22Rv1 (cell line): Measurements from ENCODE around the gene VRK2.
"Not testable (repeated sequence)": the region's sequence is repeated elsewhere in the genome, so short reads cannot be mapped to it uniquely, and the experiment has no call there.

Experiments used
- H3K27ac ChIP-seq: fragments of 450-650 bp; 2 replicates; pipeline ENCODE4 v1.5.1; 2017
- ZFX ChIP-seq: fragments of 450-650 bp; IDR thresholded peaks from 2 replicates; pipeline ENCODE4 v1.6.1; 2017; ENCODE audit warnings: antibody characterized with exemption, borderline replicate concordance
- TF ChIP-seq, protein P1 (sequence below): fragments of 450-650 bp; IDR thresholded peaks from 2 replicates; pipeline ENCODE4 v1.5.1; 2017; ENCODE audit warnings: mild to moderate bottlenecking

Gene VRK2

DNA sequence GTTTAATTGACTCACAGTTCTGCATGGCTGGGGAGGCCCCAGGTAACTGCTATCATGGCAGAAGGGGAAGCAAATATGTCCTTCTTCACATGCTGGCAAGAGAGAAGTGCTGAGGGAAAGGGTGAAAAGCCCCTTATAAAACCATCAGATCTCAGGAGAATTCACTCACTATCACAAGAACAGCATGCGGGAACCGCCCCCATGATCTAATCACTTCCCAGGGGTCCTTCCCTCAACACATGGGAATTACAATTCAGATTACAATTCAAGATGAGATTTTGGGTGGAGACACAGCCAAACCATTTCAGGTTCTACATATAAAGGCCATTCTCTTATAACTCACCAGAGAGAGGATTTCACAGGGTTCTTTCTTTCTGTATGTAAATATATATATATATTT is 62.9 kb downstream of the VRK2 start:
- TF ChIP-seq ZFX = no peak
- TF ChIP-seq, protein P1, sequence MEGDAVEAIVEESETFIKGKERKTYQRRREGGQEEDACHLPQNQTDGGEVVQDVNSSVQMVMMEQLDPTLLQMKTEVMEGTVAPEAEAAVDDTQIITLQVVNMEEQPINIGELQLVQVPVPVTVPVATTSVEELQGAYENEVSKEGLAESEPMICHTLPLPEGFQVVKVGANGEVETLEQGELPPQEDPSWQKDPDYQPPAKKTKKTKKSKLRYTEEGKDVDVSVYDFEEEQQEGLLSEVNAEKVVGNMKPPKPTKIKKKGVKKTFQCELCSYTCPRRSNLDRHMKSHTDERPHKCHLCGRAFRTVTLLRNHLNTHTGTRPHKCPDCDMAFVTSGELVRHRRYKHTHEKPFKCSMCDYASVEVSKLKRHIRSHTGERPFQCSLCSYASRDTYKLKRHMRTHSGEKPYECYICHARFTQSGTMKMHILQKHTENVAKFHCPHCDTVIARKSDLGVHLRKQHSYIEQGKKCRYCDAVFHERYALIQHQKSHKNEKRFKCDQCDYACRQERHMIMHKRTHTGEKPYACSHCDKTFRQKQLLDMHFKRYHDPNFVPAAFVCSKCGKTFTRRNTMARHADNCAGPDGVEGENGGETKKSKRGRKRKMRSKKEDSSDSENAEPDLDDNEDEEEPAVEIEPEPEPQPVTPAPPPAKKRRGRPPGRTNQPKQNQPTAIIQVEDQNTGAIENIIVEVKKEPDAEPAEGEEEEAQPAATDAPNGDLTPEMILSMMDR = no peak

DNA sequence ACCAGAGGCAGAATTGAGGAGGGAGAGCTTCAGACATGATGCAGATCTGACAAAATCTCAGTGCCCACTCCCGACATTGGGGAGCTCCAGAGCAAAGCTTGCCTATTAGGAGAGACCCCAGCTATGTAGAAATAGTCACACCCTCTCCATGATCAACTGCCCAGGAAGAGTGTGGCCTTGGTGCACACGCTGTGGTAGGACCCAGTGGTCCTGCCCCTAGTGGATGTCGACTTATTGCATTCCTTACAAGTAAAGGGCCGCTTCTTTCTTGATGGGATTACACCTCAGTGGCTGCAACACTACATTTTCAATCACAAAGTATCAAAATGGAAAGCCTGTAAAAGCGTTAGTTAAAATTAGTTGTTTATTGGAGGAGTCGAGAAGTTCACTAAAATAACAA is 64.2 kb downstream of the VRK2 start:
- no peak for TF ChIP-seq ZFX
- TF ChIP-seq, protein P1 = peak; percentile 24
- H3K27ac ChIP-seq = no peak overlapping the region

More for the DNA sequence above, 62.9 kb downstream of the VRK2 start:
- H3K27ac ChIP-seq = no peak overlapping the region

DNA sequence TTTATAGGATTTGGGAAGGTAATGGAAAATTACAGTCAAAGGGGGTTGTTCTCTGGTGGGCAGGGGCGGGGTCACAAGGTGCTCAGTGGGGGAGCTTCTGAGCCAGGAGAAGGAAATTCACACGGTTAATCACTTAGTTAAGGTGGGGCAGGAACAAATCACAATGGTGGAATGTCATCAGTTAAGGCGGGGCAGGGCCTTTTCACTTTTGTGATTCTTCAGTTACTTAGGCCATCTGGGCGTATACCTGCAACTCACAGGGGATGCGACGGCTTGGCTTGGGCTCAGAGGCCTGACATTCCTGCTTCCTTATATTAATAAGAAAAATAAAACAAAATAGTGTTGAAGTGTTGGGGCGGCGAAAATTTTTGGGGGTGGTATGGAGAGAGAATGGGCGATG is 67.0 kb downstream of the VRK2 start:
- not testable (repeated sequence) for H3K27ac ChIP-seq

DNA sequence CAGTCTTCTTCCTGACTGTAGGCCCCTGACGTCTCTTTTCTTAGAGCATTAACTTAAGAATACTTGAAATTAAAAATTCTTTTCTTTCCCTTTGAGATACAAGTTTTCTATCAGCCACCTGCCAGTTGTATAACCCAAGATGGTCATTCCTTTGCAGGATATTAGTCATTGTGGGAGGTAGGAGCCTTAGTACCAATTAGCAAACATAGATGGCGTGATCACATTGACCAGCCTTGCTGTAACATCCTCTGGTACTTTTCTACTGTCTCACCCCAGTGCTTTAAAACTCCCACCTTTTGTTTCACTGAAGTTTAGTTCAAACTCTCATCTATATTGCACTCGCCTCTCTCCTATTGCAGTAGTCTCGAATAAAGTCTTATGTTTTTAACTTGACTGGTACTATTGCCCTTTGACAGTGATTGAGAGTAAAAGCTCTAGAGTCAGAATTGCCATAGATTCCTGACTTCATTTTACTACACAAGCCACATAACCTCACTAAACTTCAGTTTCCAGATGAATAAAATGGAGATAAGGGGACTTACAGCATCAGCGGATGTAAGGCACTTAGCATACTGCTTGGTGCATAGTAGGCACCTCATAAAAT is 74.1 kb downstream of the VRK2 start:
- H3K27ac ChIP-seq = no peak overlapping the region
- no peak for TF ChIP-seq ZFX
- TF ChIP-seq, protein P1 = no peak

DNA sequence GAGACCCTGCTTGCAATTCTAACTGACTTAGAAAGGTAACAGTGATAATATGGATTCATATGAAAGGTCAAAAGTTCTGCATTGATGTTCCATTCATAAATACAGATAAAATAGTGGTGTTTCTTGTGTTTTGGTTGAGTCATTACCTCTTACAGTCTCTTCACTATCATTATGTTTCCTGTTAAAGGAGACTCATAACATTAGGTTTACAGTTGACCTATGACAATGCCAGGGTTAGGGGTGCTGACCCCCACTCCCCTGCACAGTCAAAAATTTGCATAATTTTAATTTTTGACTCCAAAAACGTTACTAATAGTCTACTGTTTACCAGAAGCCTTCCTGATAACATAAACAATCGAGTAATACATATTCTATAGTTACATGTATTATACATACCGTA is 75.4 kb downstream of the VRK2 start:
- no peak overlapping the region for H3K27ac ChIP-seq
- no peak for TF ChIP-seq ZFX
- TF ChIP-seq, protein P1 = no peak

DNA sequence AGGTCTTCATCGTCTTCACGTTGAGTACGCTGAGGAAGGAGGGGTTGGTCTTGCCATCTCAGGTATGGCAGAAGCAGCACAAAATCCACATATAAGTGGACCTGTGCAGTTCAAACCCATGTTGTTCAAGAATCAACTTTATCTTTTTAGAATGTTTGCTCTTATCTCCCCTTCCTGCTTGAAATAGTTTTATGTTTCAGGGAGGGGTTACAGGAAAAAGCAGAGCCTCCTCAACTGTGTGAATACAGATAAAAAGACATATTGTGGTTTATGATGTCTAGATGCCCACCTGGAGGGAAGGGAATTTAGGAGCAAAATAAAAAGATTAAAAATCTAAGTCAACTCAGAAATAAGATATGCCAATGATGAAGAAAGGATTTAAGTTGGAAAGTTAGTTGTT is 75.9 kb downstream of the VRK2 start:
- no peak overlapping the region for H3K27ac ChIP-seq
- no peak for TF ChIP-seq ZFX

DNA sequence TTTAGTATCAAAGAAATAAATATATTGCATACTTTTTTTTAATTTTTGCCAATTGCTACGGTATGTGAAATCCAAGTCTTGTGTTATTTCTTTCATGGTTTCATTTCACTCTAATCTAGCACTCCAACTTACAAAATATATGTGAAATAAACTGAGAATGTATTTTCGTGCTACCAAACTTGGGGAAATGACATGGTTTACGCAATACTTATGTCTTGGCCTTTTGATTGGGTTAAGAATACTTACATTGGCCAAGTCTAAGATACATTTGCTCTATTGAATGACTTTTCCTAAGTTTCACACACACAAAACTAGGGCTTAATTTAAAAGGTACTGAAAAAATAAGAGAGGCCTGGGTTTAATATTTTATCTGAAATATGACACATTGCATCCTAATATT is 80.5 kb downstream of the VRK2 start:
- no peak overlapping the region for H3K27ac ChIP-seq
- TF ChIP-seq, protein P1 = no peak

DNA sequence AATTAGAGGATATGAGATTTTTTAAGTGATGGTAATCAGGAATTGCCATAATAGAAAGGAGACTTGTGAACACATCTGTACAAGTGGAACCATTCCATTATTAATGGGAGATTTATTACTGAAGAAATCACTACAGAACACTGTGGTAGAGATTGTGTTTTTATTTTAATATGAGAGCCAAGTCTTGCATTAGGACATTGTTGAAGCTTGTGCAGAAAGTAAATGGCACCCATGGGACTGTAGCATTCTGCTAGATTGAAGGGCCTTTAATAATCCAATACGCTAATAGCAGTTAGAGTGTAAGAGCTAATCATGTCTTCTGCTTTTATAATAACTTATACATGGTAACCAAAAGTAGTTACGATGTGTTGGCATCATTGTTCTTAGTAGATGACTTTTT is 83.6 kb downstream of the VRK2 start:
- no peak overlapping the region for H3K27ac ChIP-seq
- TF ChIP-seq ZFX = no peak
- TF ChIP-seq, protein P1 = no peak
